Gastrocnemius medialis (tissue), 4 donors: ENCODE measurements around the gene KAZN.

Experiments
- CTCF ChIP-seq, 5 experiments: fragments of 450-650 bp in 3 of 5; fragments of 200-600 bp in 2 of 5; sonication (generic) in 2 of 5; IDR thresholded peaks in 4 of 5; conservative IDR thresholded peaks in 1 of 5; 1 replicate in 4 of 5; 2 replicates in 1 of 5; pipeline ENCODE4 v1.5.1; 2016 to 2019; ENCODE audit warnings: antibody characterized with exemption in 5 of 5, mild to moderate bottlenecking in 3 of 5, moderate library complexity in 3 of 5
- POLR2A ChIP-seq, 2 donors: fragments of 450-650 bp; IDR thresholded peaks; one replicate each; pipeline ENCODE4 v1.6.1; 2017; ENCODE audit warnings: antibody characterized with exemption in 2 of 2, mild to moderate bottlenecking in 2 of 2, moderate library complexity in 2 of 2

- TF ChIP-seq POLR2A (IDR thresholded peaks at IDR 0.05) (no peak), CTCF (IDR thresholded peaks at IDR 0.05 in 4 of 5, conservative IDR thresholded peaks at IDR 0.05 in 1 of 5) (no peak)
These were observed 24.6 kb downstream of the KAZN start for GRCh38 chr1:14623090-14623489.
